ENCODE results near the gene TMPRSS6. TPM values are rescaled to one million over a fixed set of nuclear protein-coding genes. Genes with fewer than 3 reads are reported as not detected.

The TMPRSS6 gene
- total and polyA plus RNA-seq, 2 of the 8 experiments (the other 6 are each of a cell fraction or from before 2014, with no cell fraction given), result 0.02 TPM; not detected in 1

DNA sequence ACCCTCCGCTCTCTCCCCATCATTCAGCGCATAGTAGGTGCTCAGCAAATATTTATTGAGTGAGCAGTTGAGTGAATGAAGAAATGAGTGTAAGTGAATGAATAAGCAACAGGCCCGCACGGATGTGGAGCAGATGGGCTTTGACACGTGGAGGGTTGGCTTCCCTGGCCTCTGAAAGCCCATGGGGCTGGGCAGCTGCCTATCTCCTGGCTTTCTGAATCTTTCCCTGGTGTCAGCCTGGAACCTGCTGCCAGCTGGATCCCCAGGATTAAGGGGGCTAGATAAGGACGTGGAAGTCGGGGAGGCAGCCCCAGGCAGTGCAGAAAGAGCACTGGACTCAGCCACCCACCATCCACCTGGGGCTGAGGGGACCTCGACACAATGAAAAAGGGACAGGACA lies 27.6 kb upstream of the TMPRSS6 start:
- Histone ChIP-seq H2BK15ac (ENCODE audit: low read length) (no peak overlapping the region), H3K18ac (ENCODE audit: extremely low read depth, low read length) (no peak overlapping the region), H3K4me3 (ENCODE audit: extremely low read depth in 1 of 4, insufficient read depth in 2 of 4, low read depth in 3 of 4, low read length in 4 of 4) (no peak overlapping the region), H3K27me3 (replicated peaks in 1 of 4; ENCODE audit: control insufficient read depth in 3 of 4, extremely low read depth in 1 of 4, insufficient read depth in 3 of 4, low read length in 3 of 4) (no peaks in the 10 kb centered on the region; a peak in 1 of 7 replicates), H4K91ac (replicated peaks; ENCODE audit: insufficient read length, low read length) (no peak overlapping the region), H4K8ac (ENCODE audit: extremely low read depth, insufficient read depth, low read length) (peak overlapping the region; percentile 79; the same call in 1 of the 2 replicates), H3K79me2 (ENCODE audit: control insufficient read depth in 1 of 2, insufficient read depth in 2 of 2, low read length in 2 of 2) (no peaks in the 10 kb centered on the region), H2BK20ac (ENCODE audit: low read length) (no peak overlapping the region), H3K4me2 (ENCODE audit: insufficient read depth in 1 of 2, low read depth in 2 of 2, low read length in 2 of 2) (no peak overlapping the region), H4K5ac (ENCODE audit: insufficient read length, low read depth, low read length) (no peak overlapping the region), H2BK12ac (ENCODE audit: low read depth, low read length) (no peak overlapping the region), H3K23ac (ENCODE audit: insufficient read length) (no peak overlapping the region), H3K4ac (replicated peaks; ENCODE audit: insufficient read length, low read depth, low read length) (no peak overlapping the region), H4K20me1 (replicated peaks in 1 of 2; ENCODE audit: control insufficient read depth in 1 of 2, insufficient read depth in 2 of 2, low read length in 2 of 2) (peaks cover 0 to 2% of the 10 kb centered on the region in 2 experiments), H2BK5ac (ENCODE audit: low read depth, low read length) (no peak overlapping the region), H3K79me1 (ENCODE audit: low read depth, low read length) (no peaks in the 10 kb centered on the region), H3K36me3 (ENCODE audit: control insufficient read depth in 2 of 4, insufficient read depth in 4 of 4, low read length in 3 of 4) (no peaks in the 10 kb centered on the region), H2AK5ac (ENCODE audit: low read depth, low read length) (no peak overlapping the region), H2BK120ac (replicated peaks; ENCODE audit: low read depth, low read length) (no peak overlapping the region), H3K9me3 (ENCODE audit: insufficient read depth in 2 of 2, low read depth in 1 of 2, low read length in 1 of 2) (no peaks in the 10 kb centered on the region), H3K9ac (replicated peaks in 1 of 4; ENCODE audit: extremely low read depth in 1 of 4, low read depth in 3 of 4, low read length in 3 of 4) (no peak overlapping the region), H2AFZ (ENCODE audit: low read length) (no peak overlapping the region), H3K4me1 (replicated peaks in 1 of 4; ENCODE audit: control insufficient read depth in 3 of 4, insufficient read depth in 4 of 4, low read length in 3 of 4) (no peaks in the 10 kb centered on the region; a peak in 1 of 7 replicates), H3K56ac (replicated peaks; ENCODE audit: insufficient read length, low read depth, low read length) (no peak overlapping the region), H3K14ac (ENCODE audit: insufficient read length) (no peak overlapping the region), H3K23me2 (ENCODE audit: low read depth, low read length) (no peaks in the 10 kb centered on the region), H3K27ac (ENCODE audit: low read depth, low read length) (no peak overlapping the region)
- POLR2A ChIA-PET (ENCODE audit: partially characterized antibody), result no interaction called here
- WGBS, 2 experiments (ENCODE audit: extremely low coverage in 1 of 2, insufficient coverage in 1 of 2, insufficient read length in 1 of 2, insufficient replicate concordance in 2 of 2, low coverage in 1 of 2, low lambda C conversion rate in 2 of 2, missing lambda C conversion rate in 1 of 2), result 92% methylated on average over 8 of the region's 8 CpGs; no CpG with 5 or more reads in 1 of the 2 experiments
- CTCF ChIA-PET (ENCODE audit: partially characterized antibody), result interaction anchor here (0.7 to 2.2 kb wide), 4 partner anchors 10 to 60 kb away, joined by 3 to 8 read pairs (median 4); no protein-coding TSS in a partner anchor
- no peak for DNase-seq (ENCODE audit: low read depth in 1 of 2, low spot score in 2 of 2)
- FAIRE-seq, result no peak
- no peak for TF ChIP-seq TCF12 (IDR thresholded peaks at IDR 0.05; ENCODE audit: low read depth, low read length)
- TF ChIP-seq JUND (IDR thresholded peaks at IDR 0.05; ENCODE audit: low read length), result no peak
- no peak for TF ChIP-seq CBX8 (IDR thresholded peaks at IDR 0.05; ENCODE audit: borderline replicate concordance, low read depth, low read length)
- TF ChIP-seq CTBP2 (IDR thresholded peaks at IDR 0.05; ENCODE audit: borderline replicate concordance, insufficient read depth, insufficient read length, low read length), result no peak
- TF ChIP-seq POLR2A (IDR thresholded peaks at IDR 0.05; ENCODE audit: control extremely low read depth in 1 of 2, low read depth in 2 of 2, low read length in 2 of 2), result no peak
- TF ChIP-seq, protein P1, sequence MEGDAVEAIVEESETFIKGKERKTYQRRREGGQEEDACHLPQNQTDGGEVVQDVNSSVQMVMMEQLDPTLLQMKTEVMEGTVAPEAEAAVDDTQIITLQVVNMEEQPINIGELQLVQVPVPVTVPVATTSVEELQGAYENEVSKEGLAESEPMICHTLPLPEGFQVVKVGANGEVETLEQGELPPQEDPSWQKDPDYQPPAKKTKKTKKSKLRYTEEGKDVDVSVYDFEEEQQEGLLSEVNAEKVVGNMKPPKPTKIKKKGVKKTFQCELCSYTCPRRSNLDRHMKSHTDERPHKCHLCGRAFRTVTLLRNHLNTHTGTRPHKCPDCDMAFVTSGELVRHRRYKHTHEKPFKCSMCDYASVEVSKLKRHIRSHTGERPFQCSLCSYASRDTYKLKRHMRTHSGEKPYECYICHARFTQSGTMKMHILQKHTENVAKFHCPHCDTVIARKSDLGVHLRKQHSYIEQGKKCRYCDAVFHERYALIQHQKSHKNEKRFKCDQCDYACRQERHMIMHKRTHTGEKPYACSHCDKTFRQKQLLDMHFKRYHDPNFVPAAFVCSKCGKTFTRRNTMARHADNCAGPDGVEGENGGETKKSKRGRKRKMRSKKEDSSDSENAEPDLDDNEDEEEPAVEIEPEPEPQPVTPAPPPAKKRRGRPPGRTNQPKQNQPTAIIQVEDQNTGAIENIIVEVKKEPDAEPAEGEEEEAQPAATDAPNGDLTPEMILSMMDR (IDR thresholded peaks at IDR 0.05; ENCODE audit: control extremely low read depth in 1 of 3, insufficient read depth in 1 of 3, low read depth in 1 of 3, low read length in 3 of 3), result no peak
- TF ChIP-seq POLR2AphosphoS5 (IDR thresholded peaks at IDR 0.05; ENCODE audit: low read depth, low read length), result no peak
- no peak for TF ChIP-seq SAP30 (IDR thresholded peaks at IDR 0.05; ENCODE audit: insufficient read depth, insufficient replicate concordance, low read length)
- TF ChIP-seq, protein P2, sequence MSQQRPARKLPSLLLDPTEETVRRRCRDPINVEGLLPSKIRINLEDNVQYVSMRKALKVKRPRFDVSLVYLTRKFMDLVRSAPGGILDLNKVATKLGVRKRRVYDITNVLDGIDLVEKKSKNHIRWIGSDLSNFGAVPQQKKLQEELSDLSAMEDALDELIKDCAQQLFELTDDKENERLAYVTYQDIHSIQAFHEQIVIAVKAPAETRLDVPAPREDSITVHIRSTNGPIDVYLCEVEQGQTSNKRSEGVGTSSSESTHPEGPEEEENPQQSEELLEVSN (IDR thresholded peaks at IDR 0.05), result no peak
- TF ChIP-seq SUZ12 (IDR thresholded peaks at IDR 0.05; ENCODE audit: low read length), result no peak
- no peak for TF ChIP-seq KDM1A (IDR thresholded peaks at IDR 0.05; ENCODE audit: borderline replicate concordance, low read length)
